ENCODE results near the gene ZBTB42. TPM values are rescaled to one million over a fixed set of nuclear protein-coding genes. Genes with fewer than 3 reads are reported as not detected.

Gene ZBTB42
- total and polyA plus RNA-seq, 2 of the 4 experiments (the other 2 are of a cell fraction): 1.3 to 2.3 TPM

- 88% methylated on average over 12 of the region's 30 CpGs; no CpG with 5 or more reads in 1 of the 2 experiments for WGBS, 2 experiments (ENCODE audit: extremely low coverage in 2 of 2, insufficient read length in 1 of 2)
Measured at GRCh38 chr14:104758981-104759969, 41.6 kb upstream of the ZBTB42 start.

More at GRCh38 chr14:104758981-104759969, 41.6 kb upstream of the ZBTB42 start:
- Histone ChIP-seq H3K4me2 (ENCODE audit: low read depth, low read length) (no peak overlapping the region), H2AK5ac (ENCODE audit: low read depth, low read length) (no peak overlapping the region), H4K20me1 (ENCODE audit: insufficient read depth, low read length) (peaks cover 45% of the 10 kb centered on the region), H2AK9ac (replicated peaks; ENCODE audit: low read depth, low read length, poor library complexity) (no peak overlapping the region), H3K27me3 (ENCODE audit: control insufficient read depth, insufficient read depth, low read length) (no peaks in the 10 kb centered on the region), H2BK15ac (ENCODE audit: low read depth, low read length) (no peak overlapping the region), H3K9ac (ENCODE audit: low read depth, low read length) (no peak overlapping the region), H4K5ac (ENCODE audit: low read depth, low read length) (no peak overlapping the region), H2BK120ac (ENCODE audit: low read depth, low read length) (no peak overlapping the region), H3K4me3 (ENCODE audit: insufficient read depth, low read depth, low read length) (no peak overlapping the region), H3K23ac (ENCODE audit: low read depth, low read length) (no peak overlapping the region), H3K27ac (ENCODE audit: insufficient read depth, low read length) (no peak overlapping the region), H3K18ac (ENCODE audit: low read depth, low read length) (no peak overlapping the region), H3K4ac (ENCODE audit: low read depth, low read length) (no peak overlapping the region), H3K56ac (ENCODE audit: extremely low read depth, insufficient read depth, low read length) (no peak overlapping the region), H2BK20ac (ENCODE audit: low read depth, low read length) (no peak overlapping the region), H2AFZ (replicated peaks; ENCODE audit: low read length, poor library complexity) (no peak overlapping the region), H3K9me3 (ENCODE audit: control insufficient read depth, insufficient read depth, low read length) (no peaks in the 10 kb centered on the region), H3K4me1 (ENCODE audit: control insufficient read depth, insufficient read depth, low read length) (peaks cover 4% of the 10 kb centered on the region; the same call in 1 of the 2 replicates), H3K79me1 (ENCODE audit: low read depth in 1 of 2, low read length in 2 of 2) (peaks cover 8 to 53% of the 10 kb centered on the region in 2 experiments; a peak in 2 of 4 replicates), H3K9me1 (ENCODE audit: insufficient read depth, low read length) (no peaks in the 10 kb centered on the region), H3K14ac (replicated peaks; ENCODE audit: low read depth, low read length) (no peak overlapping the region), H4K8ac (ENCODE audit: low read depth in 2 of 2, low read length in 2 of 2) (no peak overlapping the region), H2BK5ac (ENCODE audit: low read depth, low read length, poor library complexity, severe bottlenecking) (no peak overlapping the region), H4K91ac (ENCODE audit: insufficient read depth, low read depth, low read length) (no peak overlapping the region), H3K36me3 (ENCODE audit: control insufficient read depth, insufficient read depth, low read length) (peaks cover 39% of the 10 kb centered on the region)
- no peak for TF ChIP-seq RFX5 (IDR thresholded peaks at IDR 0.05; ENCODE audit: low read depth, low read length)
- TF ChIP-seq MXI1 (IDR thresholded peaks at IDR 0.05; ENCODE audit: borderline replicate concordance, low read depth, low read length): no peak
- TF ChIP-seq RCOR1 (IDR thresholded peaks at IDR 0.05; ENCODE audit: insufficient replicate concordance, low read length): no peak
- TF ChIP-seq FOS (IDR thresholded peaks at IDR 0.05; ENCODE audit: low read depth, low read length): no peak
- TF ChIP-seq BHLHE40 (IDR thresholded peaks at IDR 0.05; ENCODE audit: low read depth, low read length): no peak
- no peak for TF ChIP-seq CEBPB (IDR thresholded peaks at IDR 0.05; ENCODE audit: low read depth, low read length)
- TF ChIP-seq, protein P1, sequence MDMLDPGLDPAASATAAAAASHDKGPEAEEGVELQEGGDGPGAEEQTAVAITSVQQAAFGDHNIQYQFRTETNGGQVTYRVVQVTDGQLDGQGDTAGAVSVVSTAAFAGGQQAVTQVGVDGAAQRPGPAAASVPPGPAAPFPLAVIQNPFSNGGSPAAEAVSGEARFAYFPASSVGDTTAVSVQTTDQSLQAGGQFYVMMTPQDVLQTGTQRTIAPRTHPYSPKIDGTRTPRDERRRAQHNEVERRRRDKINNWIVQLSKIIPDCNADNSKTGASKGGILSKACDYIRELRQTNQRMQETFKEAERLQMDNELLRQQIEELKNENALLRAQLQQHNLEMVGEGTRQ (IDR thresholded peaks at IDR 0.05; ENCODE audit: low read depth, low read length): no peak
- TF ChIP-seq, protein P2, sequence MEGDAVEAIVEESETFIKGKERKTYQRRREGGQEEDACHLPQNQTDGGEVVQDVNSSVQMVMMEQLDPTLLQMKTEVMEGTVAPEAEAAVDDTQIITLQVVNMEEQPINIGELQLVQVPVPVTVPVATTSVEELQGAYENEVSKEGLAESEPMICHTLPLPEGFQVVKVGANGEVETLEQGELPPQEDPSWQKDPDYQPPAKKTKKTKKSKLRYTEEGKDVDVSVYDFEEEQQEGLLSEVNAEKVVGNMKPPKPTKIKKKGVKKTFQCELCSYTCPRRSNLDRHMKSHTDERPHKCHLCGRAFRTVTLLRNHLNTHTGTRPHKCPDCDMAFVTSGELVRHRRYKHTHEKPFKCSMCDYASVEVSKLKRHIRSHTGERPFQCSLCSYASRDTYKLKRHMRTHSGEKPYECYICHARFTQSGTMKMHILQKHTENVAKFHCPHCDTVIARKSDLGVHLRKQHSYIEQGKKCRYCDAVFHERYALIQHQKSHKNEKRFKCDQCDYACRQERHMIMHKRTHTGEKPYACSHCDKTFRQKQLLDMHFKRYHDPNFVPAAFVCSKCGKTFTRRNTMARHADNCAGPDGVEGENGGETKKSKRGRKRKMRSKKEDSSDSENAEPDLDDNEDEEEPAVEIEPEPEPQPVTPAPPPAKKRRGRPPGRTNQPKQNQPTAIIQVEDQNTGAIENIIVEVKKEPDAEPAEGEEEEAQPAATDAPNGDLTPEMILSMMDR (conservative IDR thresholded peaks at IDR 0.05; ENCODE audit: low read depth, low read length): no peak
- TF ChIP-seq MAZ (IDR thresholded peaks at IDR 0.05; ENCODE audit: borderline replicate concordance, low read depth, low read length): no peak
- CTCF ChIA-PET: no interaction called here
- DNase-seq (no peak), ATAC-seq (ENCODE audit: low read depth) (no peak)
- POLR2A ChIA-PET (ENCODE audit: unreplicated experiment): interaction anchor here (0.6 kb wide), 1 partner anchor 98 kb away, joined by 3 read pairs; no protein-coding TSS in a partner anchor
- no TSS peak for BruUV-seq (replicated peaks)
- intact Hi-C loops (cut with micrococcal nuclease): no loop called here
- dilution Hi-C loops (cut with HindIII; ENCODE audit: low sequenced_read_pairs, unreplicated experiment): no loop called here
- in situ Hi-C loops (cut with MboI; ENCODE audit: low sequenced_read_pairs): no loop called here
